ENCODE measurements around the gene MRPS2. TPM values are rescaled to one million over a fixed set of nuclear protein-coding genes. Genes with fewer than 3 reads are reported as not detected.

Gene MRPS2
- total and polyA plus RNA-seq, 5 experiments from 2014 or later = 28.3 to 64.0 (median 35.7) TPM

- POLR2A ChIA-PET = no interaction called here
- no peak overlapping the region for H3K27ac Mint-ChIP-seq
Measured at GRCh38 chr9:135552021-135552697, 51.7 kb downstream of the MRPS2 start.

GRCh38 chr9:135552698-135553171 lies 52.3 kb downstream of the MRPS2 start:
- Mint-ChIP-seq H3K36me3 (no peaks in the 10 kb centered on the region), H3K27ac (no peak overlapping the region), H3K4me3 (no peak overlapping the region), H3K4me1 (peaks cover 0 to 3% (median 0%) of the 10 kb centered on the region in 4 donors), H3K9me3 (peaks cover 0 to 13% (median 2%) of the 10 kb centered on the region in 9 donors), H3K27me3 (peaks cover 0 to 7% (median 4%) of the 10 kb centered on the region in 5 donors)
- ATAC-seq (no peak), DNase-seq (no peak)
- POLR2A ChIA-PET = no interaction called here

More at GRCh38 chr9:135552021-135552697, 51.7 kb downstream of the MRPS2 start:
- DNase-seq (no peak), ATAC-seq (no peak)
- H3K4me1 Mint-ChIP-seq = peaks cover 0 to 3% (median 0%) of the 10 kb centered on the region in 4 donors
- H3K27me3 Mint-ChIP-seq = peaks cover 0 to 7% (median 4%) of the 10 kb centered on the region in 5 donors
- H3K9me3 Mint-ChIP-seq = peaks cover 0 to 13% (median 2%) of the 10 kb centered on the region in 9 donors
- H3K36me3 Mint-ChIP-seq = no peaks in the 10 kb centered on the region
- no peak overlapping the region for H3K4me3 Mint-ChIP-seq

Other genes with a start within 250 kb of the MRPS2 start
- gene PPP1R26, start 20.9 kb upstream of the MRPS2 start, total RNA-seq = under 1 TPM; 0.13 to 0.22 TPM
- not detected for gene PPP1R26, start 20.9 kb upstream of the MRPS2 start, polyA plus RNA-seq
- gene LCN1, start 20.8 kb downstream of the MRPS2 start, total RNA-seq = not detected
- not detected for gene LCN1, start 20.8 kb downstream of the MRPS2 start, polyA plus RNA-seq
- not detected for gene OBP2A, start 45.4 kb downstream of the MRPS2 start, total RNA-seq
- not detected for gene OBP2A, start 45.4 kb downstream of the MRPS2 start, polyA plus RNA-seq
- not detected for gene PAEP, start 61.1 kb downstream of the MRPS2 start, total RNA-seq
- gene PAEP, start 61.1 kb downstream of the MRPS2 start, polyA plus RNA-seq = not detected
- not detected for gene GLT6D1, start 138.9 kb downstream of the MRPS2 start, total RNA-seq
- not detected for gene GLT6D1, start 138.9 kb downstream of the MRPS2 start, polyA plus RNA-seq
- gene LCN9, start 162.6 kb downstream of the MRPS2 start, total RNA-seq = not detected
- not detected for gene LCN9, start 162.6 kb downstream of the MRPS2 start, polyA plus RNA-seq
- not detected for gene SOHLH1, start 198.8 kb downstream of the MRPS2 start, total RNA-seq
- gene SOHLH1, start 198.8 kb downstream of the MRPS2 start, polyA plus RNA-seq = not detected
- not detected for gene KCNT1, start 201.5 kb downstream of the MRPS2 start, total RNA-seq
- not detected for gene KCNT1, start 201.5 kb downstream of the MRPS2 start, polyA plus RNA-seq